GM18867 (cell line): Measurements from ENCODE around the gene MYRF.

ENCODE experiments used
- ATAC-seq: cut with Tn5 transposase; IDR thresholded peaks from one replicate; pipeline ENCODE4 v1.9.1; 2021; ENCODE audit warnings: mild to moderate bottlenecking, moderate library complexity; ENCODE audit not compliant: unreplicated experiment

The MYRF gene

GRCh38 chr11:61814958-61815789 lies 62.7 kb downstream of the MYRF start:
- ATAC-seq = no peak

GRCh38 chr11:61815790-61816735 lies 63.6 kb downstream of the MYRF start:
- peak; percentile 45 for ATAC-seq

- peak; percentile 46 for ATAC-seq
Measured at GRCh38 chr11:61816736-61817455, 64.5 kb downstream of the MYRF start, which contains the start of gene FADS1. Gene FADS1, minus strand, starts transcription at chr11:61817003. Its CDS starts 74 bp downstream, at chr11:61816929.

- ATAC-seq = no peak
Measured at GRCh38 chr11:61817471-61818202, 65.2 kb downstream of the MYRF start.

- no peak for ATAC-seq
Measured at GRCh38 chr11:61820174-61820573, 67.7 kb downstream of the MYRF start.

- ATAC-seq = no peak
Measured at GRCh38 chr11:61826930-61827570, 74.6 kb downstream of the MYRF start.

- ATAC-seq = peak; percentile 56
Measured at GRCh38 chr11:61827571-61828378, 75.3 kb downstream of the MYRF start, which contains the start of gene FADS2. Gene FADS2, plus strand, starts transcription at chr11:61828300. Its CDS starts 91 bp downstream, at chr11:61828391.

GRCh38 chr11:61828379-61828628 lies 75.9 kb downstream of the MYRF start:
- no peak for ATAC-seq

GRCh38 chr11:61828629-61829407 lies 76.4 kb downstream of the MYRF start:
- no peak for ATAC-seq

GRCh38 chr11:61829806-61830205 lies 77.4 kb downstream of the MYRF start:
- no peak for ATAC-seq

GRCh38 chr11:61830237-61831105 lies 78.0 kb downstream of the MYRF start:
- ATAC-seq = no peak

GRCh38 chr11:61832207-61832606 lies 79.8 kb downstream of the MYRF start:
- no peak for ATAC-seq

GRCh38 chr11:61832754-61833153 lies 80.3 kb downstream of the MYRF start:
- no peak for ATAC-seq

GRCh38 chr11:61833471-61833870 lies 81.0 kb downstream of the MYRF start:
- ATAC-seq = no peak

- ATAC-seq = no peak
Measured at GRCh38 chr11:61833926-61834277, 81.5 kb downstream of the MYRF start.

- ATAC-seq = peak; percentile 74
Measured at GRCh38 chr11:61834278-61835048, 82.0 kb downstream of the MYRF start.

- no peak for ATAC-seq
Measured at GRCh38 chr11:61836193-61836592, 83.8 kb downstream of the MYRF start.
